ENCODE results near the gene UBTD2.
"Not testable (repeated sequence)": the region's sequence is repeated elsewhere in the genome, so short reads cannot be mapped to it uniquely, and the experiment has no call there.

The UBTD2 gene

GRCh38 chr5:172199446-172199845 is 84.1 kb downstream of the UBTD2 start:
- no peak for FAIRE-seq

GRCh38 chr5:172197775-172198174 is 85.8 kb downstream of the UBTD2 start:
- not testable (repeated sequence) for FAIRE-seq; DNase-seq (ENCODE audit: low spot score)

More at GRCh38 chr5:172199446-172199845, 84.1 kb downstream of the UBTD2 start:
- DNase-seq (ENCODE audit: low spot score): no peak

- no peak for DNase-seq (ENCODE audit: low spot score)
- FAIRE-seq: no peak
Observed at GRCh38 chr5:172194985-172195774, 88.4 kb downstream of the UBTD2 start.

- FAIRE-seq (no peak), DNase-seq (ENCODE audit: low spot score) (no peak)
Observed at GRCh38 chr5:172193872-172194271, 89.7 kb downstream of the UBTD2 start, which contains the start of gene EFCAB9. Gene EFCAB9, plus strand, starts transcription at chr5:172194172. Its CDS starts 1 bp downstream, at chr5:172194173.

- FAIRE-seq (no peak), DNase-seq (ENCODE audit: low spot score) (no peak)
Observed at GRCh38 chr5:172189693-172190296, 93.8 kb downstream of the UBTD2 start.

GRCh38 chr5:172188893-172189692 is 94.5 kb downstream of the UBTD2 start:
- DNase-seq (ENCODE audit: low spot score) (no peak), FAIRE-seq (no peak)

- FAIRE-seq (no peak), DNase-seq (ENCODE audit: low spot score) (peak; percentile 79)
Observed at GRCh38 chr5:172188033-172188892, 95.3 kb downstream of the UBTD2 start, which contains the start of gene STK10. Gene STK10, minus strand, starts transcription at chr5:172188224. Its CDS starts 182 bp downstream, at chr5:172188042.

GRCh38 chr5:172187118-172188032 is 96.2 kb downstream of the UBTD2 start:
- no peak for FAIRE-seq
- DNase-seq (ENCODE audit: low spot score): peak; percentile 70

GRCh38 chr5:172186114-172186695 is 97.4 kb downstream of the UBTD2 start:
- DNase-seq (ENCODE audit: low spot score): no peak
- FAIRE-seq: no peak

GRCh38 chr5:172185096-172185461 is 98.5 kb downstream of the UBTD2 start:
- no peak for DNase-seq (ENCODE audit: low spot score)
- no peak for FAIRE-seq

- DNase-seq (ENCODE audit: low spot score) (no peak), FAIRE-seq (no peak)
Observed at GRCh38 chr5:172183881-172184280, 99.7 kb downstream of the UBTD2 start.

GRCh38 chr5:172182291-172182690 is 101.3 kb downstream of the UBTD2 start:
- FAIRE-seq (no peak), DNase-seq (ENCODE audit: low spot score) (no peak)

- FAIRE-seq (no peak), DNase-seq (ENCODE audit: low spot score) (no peak)
Observed at GRCh38 chr5:172180936-172181335, 102.6 kb downstream of the UBTD2 start.

GRCh38 chr5:172178991-172179989 is 104.3 kb downstream of the UBTD2 start:
- no peak for FAIRE-seq
- DNase-seq (ENCODE audit: low spot score): no peak

- FAIRE-seq: no peak
- DNase-seq (ENCODE audit: low spot score): no peak
Observed at GRCh38 chr5:172178301-172178987, 105.1 kb downstream of the UBTD2 start.

GRCh38 chr5:172177176-172177575 is 106.4 kb downstream of the UBTD2 start:
- no peak for DNase-seq (ENCODE audit: low spot score)
- no peak for FAIRE-seq

- no peak for DNase-seq (ENCODE audit: low spot score)
- no peak for FAIRE-seq
Observed at GRCh38 chr5:172175263-172175719, 108.3 kb downstream of the UBTD2 start.

Data from RCC 7860 (cell line).